Activated T-cell treated with anti-CD3 and anti-CD28 coated beads, Interleukin-2, amount 50 U/mL, for 24 hours (primary cell): ENCODE results near the gene LPIN1.

ENCODE experiments used
- DNase-seq: peaks from one replicate; pipeline ENCODE4 v3.0.0-alpha.2; 2020
- H3K27ac Mint-ChIP-seq: 2 replicates; pipeline ENCODE4 v1.8.0; 2020; ENCODE audit warnings: mild to moderate bottlenecking, mixed read lengths
- H3K27me3 Mint-ChIP-seq: 2 replicates; pipeline ENCODE4 v1.8.0; 2020; ENCODE audit warnings: mixed read lengths
- H3K36me3 Mint-ChIP-seq: 2 replicates; pipeline ENCODE4 v1.8.0; 2020; ENCODE audit warnings: low read depth, mixed read lengths
- H3K4me1 Mint-ChIP-seq: 2 replicates; pipeline ENCODE4 v1.8.0; 2020; ENCODE audit warnings: low read depth, mixed read lengths
- H3K4me3 Mint-ChIP-seq: 2 replicates; pipeline ENCODE4 v1.8.0; 2020; ENCODE audit warnings: mild to moderate bottlenecking, moderate library complexity, mixed read lengths
- H3K9me3 Mint-ChIP-seq: 2 replicates; pipeline ENCODE4 v1.8.0; 2020; ENCODE audit warnings: mixed read lengths

LPIN1 gene

GRCh38 chr2:11786191-11786590, 39.8 kb downstream of the LPIN1 start:
- H3K4me1 Mint-ChIP-seq = peaks cover 14% of the 10 kb centered on the region
- H3K27me3 Mint-ChIP-seq = no peaks in the 10 kb centered on the region
- no peaks in the 10 kb centered on the region for H3K9me3 Mint-ChIP-seq
- peaks cover 99% of the 10 kb centered on the region for H3K36me3 Mint-ChIP-seq
- no peak for DNase-seq
- H3K27ac Mint-ChIP-seq = no peak overlapping the region
- no peak overlapping the region for H3K4me3 Mint-ChIP-seq

GRCh38 chr2:11786592-11786991, 40.2 kb downstream of the LPIN1 start:
- peaks cover 99% of the 10 kb centered on the region for H3K36me3 Mint-ChIP-seq
- no peak overlapping the region for H3K27ac Mint-ChIP-seq
- no peak for DNase-seq
- no peak overlapping the region for H3K4me3 Mint-ChIP-seq
- no peaks in the 10 kb centered on the region for H3K27me3 Mint-ChIP-seq
- H3K4me1 Mint-ChIP-seq = peaks cover 14% of the 10 kb centered on the region
- H3K9me3 Mint-ChIP-seq = no peaks in the 10 kb centered on the region

- Mint-ChIP-seq H3K4me3 (no peak overlapping the region), H3K36me3 (peaks cover 99% of the 10 kb centered on the region), H3K9me3 (no peaks in the 10 kb centered on the region), H3K27me3 (no peaks in the 10 kb centered on the region), H3K4me1 (peaks cover 14% of the 10 kb centered on the region), H3K27ac (no peak overlapping the region)
- no peak for DNase-seq
These were observed 41.6 kb downstream of the LPIN1 start for GRCh38 chr2:11787991-11788390.

GRCh38 chr2:11788461-11789124, 42.2 kb downstream of the LPIN1 start:
- Mint-ChIP-seq H3K4me1 (peaks cover 14% of the 10 kb centered on the region), H3K27me3 (no peaks in the 10 kb centered on the region), H3K4me3 (no peak overlapping the region), H3K36me3 (peaks cover 99% of the 10 kb centered on the region), H3K9me3 (no peaks in the 10 kb centered on the region), H3K27ac (no peak overlapping the region)
- DNase-seq = no peak

- H3K4me3 Mint-ChIP-seq = no peak overlapping the region
- H3K4me1 Mint-ChIP-seq = peaks cover 14% of the 10 kb centered on the region
- H3K36me3 Mint-ChIP-seq = peaks cover 99% of the 10 kb centered on the region
- H3K27me3 Mint-ChIP-seq = no peaks in the 10 kb centered on the region
- DNase-seq = no peak
- H3K27ac Mint-ChIP-seq = no peak overlapping the region
- no peaks in the 10 kb centered on the region for H3K9me3 Mint-ChIP-seq
These were observed 42.8 kb downstream of the LPIN1 start for GRCh38 chr2:11789243-11789642.

- no peak for DNase-seq
- H3K4me3 Mint-ChIP-seq = no peak overlapping the region
- no peaks in the 10 kb centered on the region for H3K27me3 Mint-ChIP-seq
- no peaks in the 10 kb centered on the region for H3K9me3 Mint-ChIP-seq
- no peak overlapping the region for H3K27ac Mint-ChIP-seq
- peaks cover 9% of the 10 kb centered on the region for H3K4me1 Mint-ChIP-seq
- peaks cover 99% of the 10 kb centered on the region for H3K36me3 Mint-ChIP-seq
These were observed 43.8 kb downstream of the LPIN1 start for GRCh38 chr2:11790228-11790627.

- no peak for DNase-seq
- no peaks in the 10 kb centered on the region for H3K27me3 Mint-ChIP-seq
- H3K9me3 Mint-ChIP-seq = no peaks in the 10 kb centered on the region
- H3K4me3 Mint-ChIP-seq = no peak overlapping the region
- H3K36me3 Mint-ChIP-seq = peaks cover 100% of the 10 kb centered on the region
- no peak overlapping the region for H3K27ac Mint-ChIP-seq
- peaks cover 2% of the 10 kb centered on the region for H3K4me1 Mint-ChIP-seq
These were observed 49.2 kb downstream of the LPIN1 start for GRCh38 chr2:11795590-11795989.

GRCh38 chr2:11796190-11797171, 50.0 kb downstream of the LPIN1 start:
- Mint-ChIP-seq H3K27ac (no peak overlapping the region), H3K27me3 (no peaks in the 10 kb centered on the region), H3K9me3 (no peaks in the 10 kb centered on the region), H3K36me3 (peaks cover 100% of the 10 kb centered on the region), H3K4me3 (no peak overlapping the region), H3K4me1 (no peaks in the 10 kb centered on the region)
- DNase-seq = no peak

GRCh38 chr2:11797846-11798245, 51.4 kb downstream of the LPIN1 start:
- Mint-ChIP-seq H3K36me3 (peaks cover 97% of the 10 kb centered on the region), H3K27me3 (no peaks in the 10 kb centered on the region), H3K4me3 (no peak overlapping the region), H3K4me1 (no peaks in the 10 kb centered on the region), H3K27ac (no peak overlapping the region), H3K9me3 (no peaks in the 10 kb centered on the region)
- DNase-seq = no peak

GRCh38 chr2:11798701-11799435, 52.4 kb downstream of the LPIN1 start:
- H3K9me3 Mint-ChIP-seq = no peaks in the 10 kb centered on the region
- no peak for DNase-seq
- H3K36me3 Mint-ChIP-seq = peaks cover 97% of the 10 kb centered on the region
- H3K4me1 Mint-ChIP-seq = no peaks in the 10 kb centered on the region
- no peaks in the 10 kb centered on the region for H3K27me3 Mint-ChIP-seq
- no peak overlapping the region for H3K4me3 Mint-ChIP-seq
- no peak overlapping the region for H3K27ac Mint-ChIP-seq

- Mint-ChIP-seq H3K4me3 (no peak overlapping the region), H3K9me3 (no peaks in the 10 kb centered on the region), H3K27ac (no peak overlapping the region), H3K27me3 (no peaks in the 10 kb centered on the region), H3K4me1 (no peaks in the 10 kb centered on the region), H3K36me3 (peaks cover 97% of the 10 kb centered on the region)
- DNase-seq = no peak
These were observed 53.4 kb downstream of the LPIN1 start for GRCh38 chr2:11799826-11800225.

- Mint-ChIP-seq H3K4me3 (no peak overlapping the region), H3K36me3 (peaks cover 97% of the 10 kb centered on the region), H3K4me1 (peaks cover 18% of the 10 kb centered on the region), H3K27me3 (no peaks in the 10 kb centered on the region), H3K27ac (no peak overlapping the region), H3K9me3 (no peaks in the 10 kb centered on the region)
- no peak for DNase-seq
These were observed 56.4 kb downstream of the LPIN1 start for GRCh38 chr2:11802782-11803191.

- peaks cover 22% of the 10 kb centered on the region for H3K4me1 Mint-ChIP-seq
- H3K36me3 Mint-ChIP-seq = peaks cover 97% of the 10 kb centered on the region
- H3K9me3 Mint-ChIP-seq = no peaks in the 10 kb centered on the region
- no peak overlapping the region for H3K27ac Mint-ChIP-seq
- DNase-seq = no peak
- H3K4me3 Mint-ChIP-seq = no peak overlapping the region
- H3K27me3 Mint-ChIP-seq = no peaks in the 10 kb centered on the region
These were observed 58.6 kb downstream of the LPIN1 start for GRCh38 chr2:11805024-11805423.

GRCh38 chr2:11805920-11806319, 59.5 kb downstream of the LPIN1 start:
- no peak overlapping the region for H3K4me3 Mint-ChIP-seq
- H3K27ac Mint-ChIP-seq = peak overlapping the region; percentile 1
- H3K9me3 Mint-ChIP-seq = no peaks in the 10 kb centered on the region
- peaks cover 97% of the 10 kb centered on the region for H3K36me3 Mint-ChIP-seq
- H3K27me3 Mint-ChIP-seq = no peaks in the 10 kb centered on the region
- DNase-seq = no peak
- peaks cover 22% of the 10 kb centered on the region for H3K4me1 Mint-ChIP-seq
